ENCODE data around the gene ZFP91.

DNA sequence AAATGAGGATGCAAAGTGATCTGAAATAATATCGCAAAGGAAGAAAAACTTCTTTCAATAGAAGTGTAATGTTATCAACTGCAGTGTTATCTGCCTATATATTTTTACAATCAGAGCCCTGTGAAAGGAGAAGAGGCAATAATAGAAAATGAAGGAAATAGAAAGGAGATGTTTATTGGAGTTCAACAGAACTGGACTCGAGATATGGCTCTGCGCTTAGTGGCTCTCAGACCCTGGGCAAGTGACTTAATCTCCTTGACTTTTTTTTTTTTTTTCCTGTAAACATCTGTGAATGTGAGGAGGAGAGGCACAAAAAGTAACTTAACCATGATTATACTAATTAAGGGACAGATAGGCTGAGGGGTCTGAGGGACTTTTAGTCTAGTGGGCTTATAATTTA lies 62.5 kb downstream of the ZFP91 start:
- TF ChIP-seq, protein P1, sequence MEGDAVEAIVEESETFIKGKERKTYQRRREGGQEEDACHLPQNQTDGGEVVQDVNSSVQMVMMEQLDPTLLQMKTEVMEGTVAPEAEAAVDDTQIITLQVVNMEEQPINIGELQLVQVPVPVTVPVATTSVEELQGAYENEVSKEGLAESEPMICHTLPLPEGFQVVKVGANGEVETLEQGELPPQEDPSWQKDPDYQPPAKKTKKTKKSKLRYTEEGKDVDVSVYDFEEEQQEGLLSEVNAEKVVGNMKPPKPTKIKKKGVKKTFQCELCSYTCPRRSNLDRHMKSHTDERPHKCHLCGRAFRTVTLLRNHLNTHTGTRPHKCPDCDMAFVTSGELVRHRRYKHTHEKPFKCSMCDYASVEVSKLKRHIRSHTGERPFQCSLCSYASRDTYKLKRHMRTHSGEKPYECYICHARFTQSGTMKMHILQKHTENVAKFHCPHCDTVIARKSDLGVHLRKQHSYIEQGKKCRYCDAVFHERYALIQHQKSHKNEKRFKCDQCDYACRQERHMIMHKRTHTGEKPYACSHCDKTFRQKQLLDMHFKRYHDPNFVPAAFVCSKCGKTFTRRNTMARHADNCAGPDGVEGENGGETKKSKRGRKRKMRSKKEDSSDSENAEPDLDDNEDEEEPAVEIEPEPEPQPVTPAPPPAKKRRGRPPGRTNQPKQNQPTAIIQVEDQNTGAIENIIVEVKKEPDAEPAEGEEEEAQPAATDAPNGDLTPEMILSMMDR (IDR thresholded peaks at IDR 0.05) = no peak
- TF ChIP-seq EZH2 (IDR thresholded peaks at IDR 0.05) = no peak
